ENCODE data around the gene PEAR1. TPM values are rescaled to one million over a fixed set of nuclear protein-coding genes. Genes with fewer than 3 reads are reported as not detected.

Gene PEAR1
- total RNA-seq, 2 experiments from 2014 or later, result 0.04 TPM; not detected in 1

DNA sequence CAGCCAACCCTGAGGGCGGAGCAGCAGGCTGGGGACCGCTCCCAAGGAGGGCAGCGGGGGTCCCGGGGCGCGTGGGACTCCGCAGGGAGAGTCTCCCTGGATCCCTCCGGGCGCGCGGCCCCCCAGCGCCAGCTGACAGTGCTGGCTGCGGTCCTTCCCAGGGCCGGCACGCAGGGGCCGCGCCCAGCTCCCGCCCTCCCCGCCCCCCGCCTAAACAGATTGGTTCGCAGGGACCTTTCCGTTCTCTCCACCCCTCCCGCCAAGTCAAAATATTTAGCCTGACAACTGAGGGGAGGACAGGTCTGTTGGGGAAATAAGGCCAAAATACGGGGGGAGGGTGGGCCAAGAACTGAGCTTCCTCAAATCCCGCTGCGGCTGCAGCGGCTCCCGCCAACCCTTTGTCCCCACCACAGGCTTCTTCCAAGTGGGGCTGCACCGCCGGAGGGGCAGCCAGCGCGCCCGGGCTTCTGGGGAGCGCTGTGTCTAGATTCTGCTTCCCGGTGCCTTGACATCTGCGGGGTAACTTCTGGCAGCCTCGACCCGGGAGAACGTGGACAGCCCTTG lies 34.5 kb upstream of the PEAR1 start, which contains the start of gene INSRR:
INSRR (minus strand) TSS at position 159 of the 564 bp plus-strand sequence. CDS start 496 bp downstream, outside the sequence.
- POLR2A ChIA-PET, result interaction anchor here (1.0 to 2.1 kb wide), 4 partner anchors 43 to 86 kb away, joined by 3 to 9 read pairs (median 5); partner anchors contain the start of gene SH2D2A
- CTCF ChIA-PET, result interaction anchor here (0.8 to 5.0 kb wide), 21 partner anchors 10 to 235 kb away, joined by 3 to 96 read pairs (median 7); partner anchors contain the start of genes ISG20L2, METTL25B, MRPL24 and PEAR1

DNA sequence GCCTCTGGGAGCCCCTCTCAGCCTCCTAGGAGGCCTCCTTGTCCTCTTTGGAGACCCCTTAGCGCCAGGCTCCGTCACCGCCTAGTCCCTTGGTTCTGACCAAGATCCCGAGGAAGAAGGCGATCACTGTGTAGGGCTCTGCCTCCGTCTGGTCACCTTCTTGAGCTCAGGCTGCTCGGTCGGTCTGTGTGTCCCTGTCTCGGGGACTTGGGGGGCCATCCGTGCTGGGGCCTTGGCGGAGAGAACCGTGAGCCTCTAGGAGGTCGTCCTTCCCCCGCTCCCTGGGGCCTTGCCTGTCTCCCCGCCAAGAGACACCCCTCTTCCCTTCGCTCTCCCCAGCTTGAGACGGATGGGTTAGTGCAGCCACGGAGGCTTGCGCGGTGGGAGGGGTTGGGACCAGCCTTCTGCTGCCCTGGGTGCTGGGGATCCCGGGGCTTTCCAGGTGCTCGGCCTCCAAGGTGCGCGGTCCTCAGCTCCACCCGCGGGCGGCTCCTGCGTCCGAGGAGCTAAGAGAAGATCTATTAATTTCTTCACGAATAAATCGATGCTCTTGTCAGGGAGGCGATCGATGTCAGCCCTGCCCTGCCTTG lies 33.9 kb upstream of the PEAR1 start:
- ChIA-PET CTCF (interaction anchor here (0.7 to 5.0 kb wide), 35 partner anchors 9 to 236 kb away, joined by 3 to 96 read pairs (median 5); partner anchors contain the start of genes ISG20L2, METTL25B, MRPL24 and PEAR1), POLR2A (interaction anchor here (1.0 to 2.1 kb wide), 7 partner anchors 11 to 87 kb away, joined by 3 to 9 read pairs (median 5); partner anchors contain the start of gene SH2D2A)

DNA sequence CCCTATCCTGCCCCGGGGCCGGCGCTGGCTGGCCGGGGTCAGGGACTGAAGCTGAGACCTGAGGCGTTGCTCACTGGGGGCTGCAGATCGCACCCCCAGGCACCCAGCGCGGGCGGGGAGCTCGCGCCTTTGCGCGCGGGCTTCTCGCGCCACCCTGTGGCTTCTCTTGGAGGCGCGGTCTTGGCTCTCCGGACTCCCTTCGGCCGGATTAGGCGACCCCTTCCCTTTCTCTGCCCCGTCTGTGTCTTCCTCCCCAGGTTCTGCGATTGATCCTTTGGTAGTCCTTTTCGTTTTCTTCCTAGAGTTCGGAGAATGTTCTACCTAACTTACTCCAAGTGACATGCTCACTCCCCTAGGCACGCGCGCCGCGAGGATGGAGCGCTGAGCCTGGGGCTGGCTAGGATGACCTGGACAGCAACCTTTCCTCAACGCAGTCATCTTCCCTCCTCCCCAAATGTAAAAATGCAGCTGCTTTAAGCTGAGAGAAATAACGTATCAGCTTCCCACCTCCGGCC lies 33.3 kb upstream of the PEAR1 start:
- ChIA-PET CTCF (interaction anchor here (0.7 to 5.0 kb wide), 39 partner anchors 9 to 236 kb away, joined by 3 to 96 read pairs (median 5); partner anchors contain the start of genes ISG20L2, METTL25B, PEAR1 and SH2D2A), POLR2A (interaction anchor here (1.0 to 2.1 kb wide), 7 partner anchors 12 to 88 kb away, joined by 3 to 9 read pairs (median 5); partner anchors contain the start of gene SH2D2A)

DNA sequence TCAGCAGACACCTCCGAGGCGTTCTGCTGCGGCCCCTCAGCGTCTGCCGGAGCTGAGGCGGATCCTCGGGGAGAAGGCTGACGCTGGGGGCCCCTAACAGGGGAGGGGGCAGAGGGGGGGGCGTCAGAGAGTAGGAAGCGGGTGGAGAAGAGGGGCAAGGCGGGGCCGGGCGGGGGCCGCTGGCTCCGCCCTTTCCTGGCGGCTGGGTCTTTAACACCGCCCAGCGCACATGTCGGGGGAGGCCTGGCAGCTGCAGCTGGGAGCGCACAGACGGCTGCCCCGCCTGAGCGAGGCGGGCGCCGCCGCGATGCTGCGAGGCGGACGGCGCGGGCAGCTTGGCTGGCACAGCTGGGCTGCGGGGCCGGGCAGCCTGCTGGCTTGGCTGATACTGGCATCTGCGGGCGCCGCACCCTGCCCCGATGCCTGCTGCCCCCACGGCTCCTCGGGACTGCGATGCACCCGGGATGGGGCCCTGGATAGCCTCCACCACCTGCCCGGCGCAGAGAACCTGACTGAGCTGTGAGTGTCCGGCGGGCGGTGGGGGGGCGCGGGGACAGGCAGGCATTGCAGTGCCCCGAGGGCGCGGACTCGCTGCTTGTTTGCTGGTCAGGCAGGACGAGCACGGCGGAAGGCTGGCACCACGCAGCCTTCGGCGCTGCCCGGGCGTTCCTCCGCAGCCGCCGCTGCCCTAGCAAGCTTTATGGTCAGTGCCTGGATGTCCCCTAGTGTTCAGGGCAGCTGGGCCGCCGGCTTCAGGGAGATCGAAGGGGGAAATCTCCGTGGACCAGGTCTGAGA lies 32.7 kb upstream of the PEAR1 start, which contains the start of gene NTRK1:
NTRK1 (plus strand) TSS at position 238 of the 796 bp plus-strand sequence; CDS start at position 308, 70 bp downstream.
- POLR2A ChIA-PET, result interaction anchor here (1.2 to 2.1 kb wide), 5 partner anchors 12 to 59 kb away, joined by 4 to 9 read pairs (median 6); partner anchors contain the start of gene SH2D2A
- CTCF ChIA-PET, result interaction anchor here (0.5 to 5.0 kb wide), 35 partner anchors 8 to 237 kb away, joined by 3 to 96 read pairs (median 5); partner anchors contain the start of genes ISG20L2, METTL25B, PEAR1 and SH2D2A

DNA sequence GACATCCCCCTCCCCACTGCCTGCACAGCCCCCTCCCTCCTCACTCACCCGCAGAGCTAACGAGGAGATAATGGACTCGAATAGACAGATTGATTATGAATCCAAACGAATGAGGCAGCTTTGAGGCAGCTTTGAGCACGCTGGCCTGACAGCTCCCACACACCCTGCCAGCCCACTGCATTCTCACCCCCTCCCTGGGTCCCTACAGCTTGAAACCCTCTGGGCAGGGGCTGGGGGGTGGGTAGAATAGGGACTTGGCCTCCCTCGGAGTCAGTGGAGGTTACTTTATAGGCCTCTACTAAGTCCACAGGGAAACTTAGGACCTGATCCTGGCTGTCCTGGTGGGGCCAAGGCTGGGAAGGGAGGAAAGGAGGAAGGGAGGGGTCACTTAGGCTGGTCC lies 30.9 kb upstream of the PEAR1 start:
- CTCF ChIA-PET, result interaction anchor here (1.0 to 4.8 kb wide), 3 partner anchors 25 to 136 kb away, joined by 4 to 79 read pairs (median 40); partner anchors contain the start of genes ISG20L2 and METTL25B
- POLR2A ChIA-PET, result no interaction called here

DNA sequence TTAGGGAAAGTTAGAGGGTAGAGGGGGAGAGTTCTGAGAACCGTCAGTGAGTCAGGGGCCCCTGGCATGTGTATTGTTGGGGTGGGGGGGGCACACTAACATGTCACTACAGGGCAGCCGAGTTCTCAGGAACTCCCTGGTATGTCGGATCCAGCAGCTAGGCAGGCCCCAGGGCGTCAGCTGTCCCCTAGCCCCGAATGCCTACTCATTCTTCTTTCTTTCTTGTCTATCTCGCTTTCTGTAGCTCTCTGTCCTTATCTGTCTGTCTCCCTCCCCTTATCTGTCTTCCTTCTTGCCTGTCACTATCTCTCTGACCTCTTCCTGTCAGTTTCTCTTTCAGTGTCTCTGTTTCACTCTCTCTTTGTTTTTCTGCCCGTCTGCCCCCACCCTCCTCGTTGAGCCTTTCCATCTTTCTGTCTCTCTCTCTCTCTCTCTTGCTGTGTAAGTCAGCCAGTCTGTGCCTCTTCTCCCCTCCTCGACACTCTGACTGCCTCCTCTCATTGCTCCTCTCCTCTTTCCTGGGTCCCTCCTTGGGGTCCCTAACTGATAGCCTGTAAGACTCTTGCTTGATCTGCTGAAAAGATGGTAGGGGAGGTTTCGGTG lies 30.4 kb upstream of the PEAR1 start:
- ChIA-PET POLR2A (interaction anchor here (0.6 kb wide), 1 partner anchor 62 kb away, joined by 6 read pairs; no protein-coding TSS in a partner anchor), CTCF (interaction anchor here (1.0 to 4.8 kb wide), 3 partner anchors 26 to 136 kb away, joined by 4 to 79 read pairs (median 40); partner anchors contain the start of genes ISG20L2 and METTL25B)

DNA sequence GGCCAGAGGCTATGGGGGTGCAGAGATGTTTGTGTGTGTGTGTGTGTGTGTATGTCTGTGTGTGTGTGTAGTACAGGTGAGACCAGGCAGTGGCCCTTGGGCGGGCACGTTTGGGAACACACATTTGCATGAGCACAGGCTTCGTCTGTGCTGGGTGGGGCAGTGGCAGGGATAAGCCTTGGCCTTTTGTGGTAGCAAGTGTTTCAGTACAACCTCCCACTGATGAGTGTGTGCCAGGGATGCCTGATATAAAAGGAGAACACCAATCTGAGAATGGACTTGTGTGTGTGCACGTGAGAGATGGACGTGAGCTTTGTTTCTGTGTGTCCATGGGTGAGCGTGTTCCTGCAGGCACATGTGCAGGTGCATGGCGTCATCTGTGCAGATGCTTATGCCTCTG lies 29.9 kb upstream of the PEAR1 start:
- POLR2A ChIA-PET, result interaction anchor here (0.6 kb wide), 1 partner anchor 63 kb away, joined by 6 read pairs; no protein-coding TSS in a partner anchor
- CTCF ChIA-PET, result interaction anchor here (1.0 kb wide), 2 partner anchors 26 to 50 kb away, joined by 3 to 4 read pairs; no protein-coding TSS in a partner anchor

- POLR2A ChIA-PET, result no interaction called here
- CTCF ChIA-PET, result interaction anchor here (0.7 to 1.5 kb wide), 5 partner anchors 15 to 181 kb away, joined by 3 to 6 read pairs (median 3); no protein-coding TSS in a partner anchor
Observed at GRCh38 chr1:156864796-156865195, 28.7 kb upstream of the PEAR1 start.

GRCh38 chr1:156865258-156865657 lies 28.3 kb upstream of the PEAR1 start:
- ChIA-PET POLR2A (no interaction called here), CTCF (interaction anchor here (0.7 to 1.5 kb wide), 4 partner anchors 15 to 182 kb away, joined by 3 to 6 read pairs (median 4); no protein-coding TSS in a partner anchor)

DNA sequence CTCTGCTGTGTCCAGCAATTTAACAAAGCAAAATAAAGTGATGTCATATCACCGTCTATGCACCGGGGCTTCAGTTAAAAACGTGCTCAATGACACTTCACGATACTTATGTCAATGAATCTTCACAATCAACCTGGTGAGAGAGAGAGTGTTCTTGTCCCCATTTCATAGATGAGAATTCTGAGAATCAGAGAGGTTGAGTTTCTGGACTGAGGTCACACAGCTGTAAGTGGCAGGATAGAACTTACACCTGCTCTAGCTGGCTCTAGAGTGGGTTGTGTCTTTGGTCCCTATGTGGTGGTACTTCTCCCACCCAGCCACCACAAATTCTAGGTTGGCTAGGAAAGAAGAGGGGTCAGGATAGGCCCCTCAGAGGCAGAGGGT lies 27.7 kb upstream of the PEAR1 start:
- CTCF ChIA-PET, result interaction anchor here (1.5 kb wide), 1 partner anchor 27 kb away, joined by 6 read pairs; no protein-coding TSS in a partner anchor

DNA sequence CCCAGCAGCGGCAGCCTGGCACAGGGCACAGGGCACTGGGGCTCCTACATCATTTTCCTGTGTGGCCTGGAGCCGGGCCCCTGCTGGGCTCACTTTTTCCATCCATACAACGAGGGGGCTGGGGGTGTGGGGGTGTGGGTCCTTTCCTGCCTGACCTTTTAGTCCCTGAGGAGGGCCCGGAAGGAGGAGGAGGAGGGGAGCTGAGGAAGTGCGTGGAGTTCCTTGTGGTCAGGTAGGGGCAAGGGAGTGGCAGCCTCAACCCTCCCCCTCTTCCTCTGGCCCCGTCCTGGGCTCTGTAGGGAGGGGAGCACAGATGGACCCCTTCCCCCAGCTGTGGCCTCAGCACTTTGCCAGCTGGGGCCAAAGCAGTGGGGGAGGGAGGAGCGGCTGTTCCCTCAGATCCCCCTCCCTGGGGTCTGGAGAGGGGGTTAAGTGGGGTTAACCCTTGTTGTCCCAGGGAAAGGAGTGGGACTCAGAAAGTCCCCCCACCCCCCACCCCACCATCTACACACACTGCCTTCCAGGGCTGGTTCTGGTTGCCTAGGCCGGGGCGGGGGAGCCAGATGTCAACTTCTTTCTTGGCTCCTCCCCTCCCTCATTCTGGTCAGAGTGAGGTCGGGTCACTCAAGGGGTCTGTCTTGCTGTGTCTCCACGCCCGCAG lies 27.1 kb upstream of the PEAR1 start:
- POLR2A ChIA-PET, result no interaction called here

More for the DNA sequence above, 27.7 kb upstream of the PEAR1 start:
- POLR2A ChIA-PET, result no interaction called here

GRCh38 chr1:156868341-156868740 lies 25.2 kb upstream of the PEAR1 start:
- CTCF ChIA-PET, result interaction anchor here (1.1 to 1.3 kb wide), 2 partner anchors 8 to 30 kb away, joined by 3 to 5 read pairs; partner anchors contain the start of gene NTRK1
- POLR2A ChIA-PET, result no interaction called here

More for the DNA sequence above, 27.1 kb upstream of the PEAR1 start:
- CTCF ChIA-PET, result no interaction called here

GRCh38 chr1:156869455-156869854 lies 24.1 kb upstream of the PEAR1 start:
- POLR2A ChIA-PET, result no interaction called here
- CTCF ChIA-PET, result interaction anchor here (1.1 to 2.2 kb wide), 3 partner anchors 9 to 31 kb away, joined by 3 to 6 read pairs (median 5); partner anchors contain the start of gene NTRK1

DNA sequence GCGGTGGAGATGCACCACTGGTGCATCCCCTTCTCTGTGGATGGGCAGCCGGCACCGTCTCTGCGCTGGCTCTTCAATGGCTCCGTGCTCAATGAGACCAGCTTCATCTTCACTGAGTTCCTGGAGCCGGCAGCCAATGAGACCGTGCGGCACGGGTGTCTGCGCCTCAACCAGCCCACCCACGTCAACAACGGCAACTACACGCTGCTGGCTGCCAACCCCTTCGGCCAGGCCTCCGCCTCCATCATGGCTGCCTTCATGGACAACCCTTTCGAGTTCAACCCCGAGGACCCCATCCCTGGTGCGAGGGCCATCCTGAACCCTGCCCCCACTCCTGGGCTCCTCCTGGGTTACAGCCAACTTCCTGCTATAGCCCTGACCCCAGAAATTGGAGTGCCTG lies 19.9 kb upstream of the PEAR1 start:
- CTCF ChIA-PET, result interaction anchor here (0.9 to 1.5 kb wide), 3 partner anchors 14 to 35 kb away, joined by 3 to 6 read pairs (median 5); partner anchors contain the start of genes INSRR and NTRK1
- POLR2A ChIA-PET, result no interaction called here

DNA sequence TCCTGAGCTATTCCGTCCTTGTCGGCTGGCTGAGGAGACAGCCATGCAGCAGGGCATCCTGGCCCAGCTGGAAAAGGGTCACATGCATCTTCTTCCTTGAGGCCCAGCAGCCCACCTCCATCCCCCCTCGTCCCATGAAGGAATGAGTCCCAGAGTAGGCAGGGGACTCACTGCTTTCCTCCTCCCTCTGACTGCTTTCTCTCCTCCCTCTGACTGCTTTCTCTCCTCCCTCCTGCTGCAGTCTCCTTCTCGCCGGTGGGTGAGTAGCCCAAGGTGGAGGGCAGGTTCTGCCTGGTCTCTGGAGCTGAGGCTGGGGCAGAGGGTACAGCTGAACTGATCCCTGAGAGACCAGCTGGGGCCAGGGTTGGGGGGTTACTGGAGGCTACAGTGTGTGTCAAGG lies 19.4 kb upstream of the PEAR1 start:
- ChIA-PET CTCF (interaction anchor here (1.5 kb wide), 1 partner anchor 35 kb away, joined by 5 read pairs; no protein-coding TSS in a partner anchor), POLR2A (no interaction called here)

DNA sequence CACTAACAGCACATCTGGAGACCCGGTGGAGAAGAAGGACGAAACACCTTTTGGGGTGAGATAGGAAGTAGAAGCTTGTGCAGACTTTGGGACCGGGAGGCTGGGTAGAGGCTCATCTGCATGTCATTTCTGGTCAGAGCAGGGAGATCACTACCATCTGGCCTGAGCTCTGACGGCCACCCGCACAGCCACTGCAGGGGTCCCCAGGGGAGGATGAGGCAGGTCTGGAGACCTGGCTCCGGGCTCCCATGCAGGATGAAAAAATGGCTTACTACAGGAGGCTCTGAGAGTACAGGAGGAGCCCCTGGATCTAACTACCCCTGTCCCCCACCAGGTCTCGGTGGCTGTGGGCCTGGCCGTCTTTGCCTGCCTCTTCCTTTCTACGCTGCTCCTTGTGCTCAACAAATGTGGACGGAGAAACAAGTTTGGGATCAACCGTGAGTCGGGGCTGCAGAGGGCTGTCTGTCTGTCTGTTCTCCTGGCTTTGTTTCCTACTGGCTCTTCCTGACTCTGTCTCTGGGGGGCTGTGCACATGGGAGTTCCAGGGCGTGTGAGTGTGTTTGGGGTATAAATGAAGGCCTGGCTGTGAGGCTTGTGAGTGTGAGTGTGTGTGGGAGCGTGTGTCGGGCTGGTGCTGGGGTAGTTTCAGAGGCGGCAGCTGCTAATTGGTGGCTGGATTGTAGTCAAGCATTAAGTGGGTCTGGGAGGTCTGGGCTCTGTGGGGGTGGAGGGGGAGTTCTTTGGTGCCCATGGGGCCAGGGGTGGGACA lies 18.8 kb upstream of the PEAR1 start:
- ChIA-PET CTCF (interaction anchor here (1.5 kb wide), 1 partner anchor 36 kb away, joined by 5 read pairs; no protein-coding TSS in a partner anchor), POLR2A (no interaction called here)

DNA sequence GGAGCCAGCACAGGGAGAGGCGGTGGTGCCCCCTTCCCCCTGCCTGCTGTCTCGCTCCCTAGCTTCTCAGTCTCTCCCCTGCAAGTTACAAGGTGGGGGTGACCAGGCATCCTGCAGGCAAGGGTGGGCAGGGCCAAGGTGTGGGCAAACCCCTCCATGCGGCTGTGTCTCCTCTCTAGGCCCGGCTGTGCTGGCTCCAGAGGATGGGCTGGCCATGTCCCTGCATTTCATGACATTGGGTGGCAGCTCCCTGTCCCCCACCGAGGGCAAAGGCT lies 18.2 kb upstream of the PEAR1 start:
- ChIA-PET POLR2A (no interaction called here), CTCF (interaction anchor here (1.5 kb wide), 1 partner anchor 36 kb away, joined by 5 read pairs; no protein-coding TSS in a partner anchor)
